H1 (cell line): ENCODE results near the gene ZNF180. TPM values are rescaled to one million over a fixed set of nuclear protein-coding genes. Genes with fewer than 3 reads are reported as not detected.
"Not testable (repeated sequence)": the region's sequence is repeated elsewhere in the genome, so short reads cannot be mapped to it uniquely, and the experiment has no call there.

Experiments
- CTCF ChIA-PET: fragments of 300-600 bp; sonication (Branson Sonifier 250); formaldehyde crosslinking; loops from one replicate; lab custom pipeline; 2021; ENCODE audit not compliant: partially characterized antibody; lab: Charles Lee
- POLR2A ChIA-PET: fragments of 300-600 bp; sonication (Branson Sonifier 250); formaldehyde crosslinking; loops from one replicate; lab custom pipeline; 2021; ENCODE audit warnings: inconsistent platforms; ENCODE audit not compliant: partially characterized antibody; lab: Charles Lee
- DNase-seq, 2 experiments: peaks; one replicate each; pipeline versions ENCODE4 v3.0.0 to v3.0.0-alpha.2; 2010 to 2022; ENCODE audit warnings: low spot score in 2 of 2, low read depth in 1 of 2, mixed read lengths in 1 of 2
- FAIRE-seq: peaks from 2 replicates; lab custom pipeline; 2011; peaks lifted over from hg19 to GRCh38; lab: Jason Lieb, UNC
- H2AFZ ChIP-seq: 2 replicates; pipeline ENCODE4 v1.8.1; 2012; ENCODE audit warnings: low read length, inconsistent platforms
- H2AK5ac ChIP-seq: 2 replicates; pipeline ENCODE4 v1.6.1; 2013; ENCODE audit warnings: low read depth, low read length
- H2BK120ac ChIP-seq: replicated peaks from 2 replicates; pipeline ENCODE3; 2013; ENCODE audit warnings: low read depth, low read length, inconsistent platforms
- H2BK12ac ChIP-seq: 2 replicates; pipeline ENCODE4 v1.6.1; 2013; ENCODE audit warnings: low read depth, low read length
- H2BK15ac ChIP-seq: 2 replicates; pipeline ENCODE4 v1.6.1; 2013; ENCODE audit warnings: low read length
- H2BK20ac ChIP-seq: 2 replicates; pipeline ENCODE4 v1.6.1; 2013; ENCODE audit warnings: low read length
- H2BK5ac ChIP-seq: 2 replicates; pipeline ENCODE4 v1.6.1; 2013; ENCODE audit warnings: low read depth, low read length
- H3K14ac ChIP-seq: 2 replicates; pipeline ENCODE4 v1.6.1; 2013; ENCODE audit warnings: inconsistent platforms; ENCODE audit not compliant: insufficient read length
- H3K18ac ChIP-seq: 2 replicates; pipeline ENCODE4 v1.6.1; 2013; ENCODE audit warnings: low read length; ENCODE audit errors: extremely low read depth
- H3K23ac ChIP-seq: 2 replicates; pipeline ENCODE4 v1.6.1; 2013; ENCODE audit warnings: inconsistent platforms; ENCODE audit not compliant: insufficient read length
- H3K23me2 ChIP-seq: 2 replicates; pipeline ENCODE4 v1.6.1; 2013; ENCODE audit warnings: low read depth, low read length
- H3K27ac ChIP-seq: 2 replicates; pipeline ENCODE4 v1.6.1; 2011; ENCODE audit warnings: low read depth, low read length, inconsistent platforms
- H3K27me3 ChIP-seq, 4 experiments: replicated peaks in 1 of 4; 1 replicate in 1 of 4; 2 replicates in 3 of 4; pipeline versions ENCODE4 v1.6.1 to v1.8.1; 2011 to 2013; ENCODE audit warnings: low read length in 3 of 4, mild to moderate bottlenecking in 3 of 4, inconsistent platforms in 2 of 4, mixed read lengths in 2 of 4, moderate library complexity in 1 of 4; ENCODE audit not compliant: control insufficient read depth in 3 of 4, insufficient read depth in 3 of 4; ENCODE audit errors: extremely low read depth in 1 of 4
- H3K36me3 ChIP-seq, 4 experiments: 2 replicates each; pipeline versions ENCODE4 v1.6.1 to v1.8.1; 2011 to 2013; ENCODE audit warnings: mild to moderate bottlenecking in 4 of 4, low read length in 3 of 4, moderate library complexity in 2 of 4, control low read depth in 1 of 4, inconsistent platforms in 1 of 4; ENCODE audit not compliant: insufficient read depth in 4 of 4, control insufficient read depth in 2 of 4
- H3K4ac ChIP-seq: replicated peaks from 2 replicates; pipeline ENCODE3; 2013; ENCODE audit warnings: low read length, low read depth, mixed read lengths, inconsistent platforms; ENCODE audit not compliant: insufficient read length
- H3K4me1 ChIP-seq, 4 experiments: replicated peaks in 1 of 4; 1 replicate in 1 of 4; 2 replicates in 3 of 4; pipeline versions ENCODE4 v1.6.1 to v1.8.1; 2011 to 2013; ENCODE audit warnings: low read length in 3 of 4, inconsistent platforms in 2 of 4, mixed read lengths in 1 of 4; ENCODE audit not compliant: insufficient read depth in 4 of 4, control insufficient read depth in 3 of 4
- H3K4me2 ChIP-seq, 2 experiments: 2 replicates each; pipeline versions ENCODE4 v1.6.1 to v1.8.1; 2011 to 2013; ENCODE audit warnings: low read depth in 2 of 2, low read length in 2 of 2, control low read depth in 1 of 2, inconsistent platforms in 1 of 2, mild to moderate bottlenecking in 1 of 2; ENCODE audit not compliant: insufficient read depth in 1 of 2
- H3K4me3 ChIP-seq, 4 experiments: fragments of 200-600, 300-600 bp in 1 of 4; sonication (generic), shearing (Covaris generic), sonication (Bioruptor Twin) in 1 of 4; 2 replicates each; pipeline versions ENCODE4 v1.5.1 to v1.8.1; 2011 to 2016; ENCODE audit warnings: low read length in 4 of 4, low read depth in 3 of 4, control low read depth in 2 of 4, inconsistent platforms in 2 of 4, mild to moderate bottlenecking in 2 of 4, mixed read lengths in 1 of 4, moderate library complexity in 1 of 4; ENCODE audit not compliant: insufficient read depth in 2 of 4; ENCODE audit errors: extremely low read depth in 1 of 4
- H3K56ac ChIP-seq: replicated peaks from 2 replicates; pipeline ENCODE3; 2013; ENCODE audit warnings: low read depth, mild to moderate bottlenecking, mixed read lengths, low read length, inconsistent platforms; ENCODE audit not compliant: insufficient read length
- H3K79me1 ChIP-seq: 2 replicates; pipeline ENCODE4 v1.6.1; 2013; ENCODE audit warnings: low read depth, low read length, control low read depth
- H3K79me2 ChIP-seq, 2 experiments: 2 replicates each; pipeline versions ENCODE4 v1.6.1 to v1.8.1; 2012 to 2013; ENCODE audit warnings: low read length in 2 of 2, mild to moderate bottlenecking in 2 of 2, inconsistent platforms in 1 of 2; ENCODE audit not compliant: insufficient read depth in 2 of 2, control insufficient read depth in 1 of 2
- H3K9ac ChIP-seq, 4 experiments: replicated peaks in 1 of 4; 1 replicate in 1 of 4; 2 replicates in 3 of 4; pipeline versions ENCODE4 v1.6.1 to v1.8.1; 2011 to 2013; ENCODE audit warnings: low read depth in 3 of 4, low read length in 3 of 4, control low read depth in 2 of 4, mild to moderate bottlenecking in 2 of 4, moderate library complexity in 2 of 4, inconsistent platforms in 1 of 4; ENCODE audit errors: extremely low read depth in 1 of 4
- H3K9me3 ChIP-seq, 2 experiments: 2 replicates each; pipeline versions ENCODE4 v1.6.1 to v1.8.1; 2012 to 2013; ENCODE audit warnings: mild to moderate bottlenecking in 2 of 2, moderate library complexity in 2 of 2, control low read depth in 1 of 2, inconsistent platforms in 1 of 2, low read depth in 1 of 2, low read length in 1 of 2, mixed read lengths in 1 of 2; ENCODE audit not compliant: insufficient read depth in 2 of 2
- H4K20me1 ChIP-seq, 2 experiments: replicated peaks in 1 of 2; 2 replicates each; pipeline versions ENCODE3 to v1.8.1; 2011 to 2013; ENCODE audit warnings: inconsistent platforms in 2 of 2, low read length in 2 of 2, mild to moderate bottlenecking in 1 of 2; ENCODE audit not compliant: insufficient read depth in 2 of 2, control insufficient read depth in 1 of 2
- H4K5ac ChIP-seq: 2 replicates; pipeline ENCODE4 v1.6.1; 2013; ENCODE audit warnings: low read length, low read depth, mixed read lengths, inconsistent platforms; ENCODE audit not compliant: insufficient read length
- H4K8ac ChIP-seq: 2 replicates; pipeline ENCODE4 v1.8.0; 2013; ENCODE audit warnings: mild to moderate bottlenecking, moderate library complexity, low read length, inconsistent platforms; ENCODE audit not compliant: insufficient read depth; ENCODE audit errors: extremely low read depth
- H4K91ac ChIP-seq: replicated peaks from 2 replicates; pipeline ENCODE3; 2013; ENCODE audit warnings: low read length, mixed read lengths, inconsistent platforms; ENCODE audit not compliant: insufficient read length
- NANOG ChIP-seq: IDR thresholded peaks from 2 replicates; pipeline ENCODE4 v1.6.1; 2011; ENCODE audit warnings: low read length, low read depth, mild to moderate bottlenecking, inconsistent platforms; ENCODE audit not compliant: insufficient read depth, poor library complexity, severe bottlenecking
- PHF8 ChIP-seq: fragments of 200-600 bp; sonication (generic); conservative IDR thresholded peaks from 2 replicates; pipeline ENCODE4 v1.7.1; 2012; ENCODE audit warnings: low read depth, mild to moderate bottlenecking, inconsistent platforms, low read length, moderate library complexity
- TBP ChIP-seq: IDR thresholded peaks from 2 replicates; pipeline ENCODE4 v1.6.1; 2011; ENCODE audit warnings: low read depth, low read length, improper control_type of control experiment
- WGBS, 2 experiments: shearing (Covaris generic) in 1 of 2; methylation state at CpG; one replicate each; pipeline versions ENCODE4 v1.1.6 to v1.1.7; 2013 to 2015; ENCODE audit warnings: low lambda C conversion rate in 2 of 2, mixed read lengths in 2 of 2, inconsistent platforms in 1 of 2, low coverage in 1 of 2, missing lambda C conversion rate in 1 of 2; ENCODE audit not compliant: insufficient replicate concordance in 2 of 2, insufficient coverage in 1 of 2, insufficient read length in 1 of 2; ENCODE audit errors: extremely low coverage in 1 of 2, missing lambda C conversion rate in 1 of 2; 5-methylcytosine and 5-hydroxymethylcytosine counted together
- polyA plus RNA-seq, 7 experiments: library from polyadenylated mRNA; depleted of rRNA in 3 of 7; stranded (reverse) in 5 of 7; unstranded in 2 of 7; fragments of >200 nt in 5 of 7; fragments of 200-250 nt in 2 of 7; gene quantifications; 1 replicate in 5 of 7; 2 replicates in 1 of 7; 4 replicates in 1 of 7; pipeline versions ENCODE4 v1.2.1 to v1.2.3, GENCODE V29; 2011 to 2013; ENCODE audit warnings: missing spikeins in 2 of 7, mixed read lengths in 2 of 7
- total RNA-seq: library from RNA; stranded (reverse); fragmentation: NEBNext Ultra II Directional; extraction: Animal tissue kit (Norgen Biotek cat#: 25700); gene quantifications from 2 replicates; pipeline ENCODE4 v1.2.1, GENCODE V29; 2021

The ZNF180 gene
- total and polyA plus RNA-seq, 2 of the 8 experiments (the other 6 are each of a cell fraction or from before 2014, with no cell fraction given) = 1.3 to 8.5 TPM

DNA sequence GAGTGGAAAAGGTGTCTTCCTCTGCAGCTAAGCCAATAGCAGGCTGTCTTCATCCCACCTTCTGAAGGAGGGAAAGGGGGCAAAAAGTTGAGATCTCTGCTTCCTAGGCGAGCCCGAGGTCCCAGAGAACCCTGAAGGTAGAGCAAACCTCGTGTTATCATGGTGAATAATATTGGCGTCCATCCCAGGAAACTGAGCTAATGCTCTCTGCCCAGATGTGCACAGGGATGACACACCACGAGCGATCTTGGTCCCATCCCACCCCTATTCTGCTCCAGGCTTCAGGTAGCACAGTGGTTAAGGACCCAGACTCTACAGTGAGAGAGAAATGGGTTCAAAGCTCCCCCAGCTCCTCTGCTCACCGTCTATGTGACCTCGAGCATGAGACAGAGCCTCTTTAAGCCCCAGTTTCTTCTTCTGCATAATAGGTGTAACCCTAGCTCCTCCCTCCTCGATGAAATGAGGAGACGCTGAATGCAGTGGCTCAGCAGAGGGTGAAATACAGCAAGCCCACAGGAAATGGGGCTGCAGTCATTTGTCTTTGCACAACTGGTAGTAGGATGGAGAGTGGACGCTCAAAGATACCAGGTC, 39.0 kb upstream of the ZNF180 start (continued):
- TF ChIP-seq NANOG (no peak), PHF8 (no peak), TBP (no peak)
- TF ChIP-seq, all 59 proteins: peak for 0

DNA sequence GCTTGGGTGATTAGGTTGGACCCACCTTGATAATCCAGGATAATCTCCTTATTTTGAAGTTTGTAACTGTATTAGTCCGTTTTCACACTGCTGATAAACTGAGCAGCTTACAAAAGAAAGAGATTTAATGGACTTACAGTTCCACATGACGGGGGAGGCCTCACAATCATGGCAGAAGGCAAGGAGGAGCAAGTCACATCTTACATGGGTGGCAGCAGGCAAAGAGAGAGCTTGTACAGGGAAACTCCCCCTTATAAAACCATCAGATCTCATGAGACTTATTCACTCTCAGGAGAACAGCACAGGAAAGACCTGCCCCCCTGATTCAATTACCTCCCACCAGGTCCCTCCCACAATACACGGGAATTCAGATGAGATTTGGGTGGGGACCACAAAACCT, 35.0 kb upstream of the ZNF180 start:
- H2BK12ac ChIP-seq, H3K79me2 ChIP-seq, H4K5ac ChIP-seq, H3K9ac ChIP-seq, H2AFZ ChIP-seq, H2BK20ac ChIP-seq, H3K14ac ChIP-seq, H2BK120ac ChIP-seq, H3K4me1 ChIP-seq, H3K4me2 ChIP-seq, H4K8ac ChIP-seq, H3K36me3 ChIP-seq, H3K27ac ChIP-seq, H3K56ac ChIP-seq, FAIRE-seq, POLR2A ChIA-PET, H4K91ac ChIP-seq, H3K23me2 ChIP-seq, H3K18ac ChIP-seq, H4K20me1 ChIP-seq, H3K23ac ChIP-seq, DNase-seq, H3K4ac ChIP-seq, H2AK5ac ChIP-seq, H2BK15ac ChIP-seq, H3K79me1 ChIP-seq, H3K27me3 ChIP-seq, H3K4me3 ChIP-seq, H2BK5ac ChIP-seq: not testable (repeated sequence)
- CTCF ChIA-PET = interaction anchor here (1.3 to 1.7 kb wide), 2 partner anchors 36 to 37 kb away, joined by 3 to 5 read pairs; no protein-coding TSS in a partner anchor
- WGBS, 2 experiments = 52% methylated on average over 3 of the region's 3 CpGs; no CpG with 5 or more reads in 1 of the 2 experiments
- peaks cover 51 to 76% of the 10 kb centered on the region in 2 experiments for H3K9me3 ChIP-seq
